Left lung (tissue), 14 donors: ENCODE results near the gene HSD17B14. TPM values are rescaled to one million over a fixed set of nuclear protein-coding genes. Genes with fewer than 3 reads are reported as not detected.
"Not testable (repeated sequence)": the region's sequence is repeated elsewhere in the genome, so short reads cannot be mapped to it uniquely, and the experiment has no call there.

Experiments used
- ATAC-seq: fragments of 200-7000 bp; cut with Tn5 transposase; one replicate; pipeline ENCODE4 v1.9.1; 2020; ENCODE audit warnings: moderate library complexity
- DNase-seq, 4 donors: peaks; one replicate each; pipeline ENCODE4 v3.0.0-alpha.2; 2013 to 2020
- H3K27ac ChIP-seq, 2 donors: fragments of 200-600 bp; sonication (generic) in 1 of 2; one replicate each; pipeline versions ENCODE4 v1.5.0 to v1.8.0; 2020 to 2021
- H3K27me3 ChIP-seq, 2 donors: fragments of 200-600 bp; sonication (generic) in 1 of 2; one replicate each; pipeline versions ENCODE4 v1.5.0 to v1.8.0; 2020 to 2021
- H3K36me3 ChIP-seq, 2 donors: fragments of 200-600 bp; sonication (generic) in 1 of 2; one replicate each; pipeline versions ENCODE4 v1.5.0 to v1.8.0; 2020 to 2021
- H3K4me1 ChIP-seq, 2 donors: fragments of 200-600 bp; one replicate each; pipeline ENCODE4 v1.8.0; 2021
- H3K4me3 ChIP-seq, 2 donors: fragments of 200-600 bp; sonication (generic) in 1 of 2; one replicate each; pipeline versions ENCODE4 v1.5.0 to v1.8.0; 2020 to 2021; ENCODE audit warnings: mild to moderate bottlenecking in 1 of 2
- H3K9me3 ChIP-seq, 2 donors: fragments of 200-600 bp; sonication (generic) in 1 of 2; one replicate each; pipeline versions ENCODE4 v1.5.0 to v1.8.0; 2020 to 2021
- CTCF ChIP-seq, 2 donors: fragments of 200-600 bp; sonication (generic) in 1 of 2; IDR thresholded peaks; one replicate each; pipeline versions ENCODE4 v1.5.0 to v1.8.0; 2021; ENCODE audit warnings: antibody characterized with exemption in 2 of 2
- intact Hi-C, 2 donors: fragments of 100-400 bp; cut with DNase I; formaldehyde crosslinking; loops; one replicate each; pipeline versions ENCODE4 v1.11.2 to v1.14.2; 2022
- long read RNA-seq, 12 donors: library from polyadenylated mRNA in 2 of 12; unstranded in 2 of 12; transcript quantifications; one replicate each; pipeline ENCODE4 v2.0.0 and lab custom pipeline, GENCODE V29; 2019 to 2026
- polyA plus RNA-seq, 6 donors: library from polyadenylated mRNA; unstranded; fragments of 120-200 nt; gene quantifications; one replicate each; pipeline ENCODE4 v1.2.1, GENCODE V29; 2013; ENCODE audit not compliant: insufficient read length in 6 of 6
- total RNA-seq, 2 donors: library from RNA; stranded (reverse); fragmentation: NEBNext Ultra II Directional; extraction: Animal tissue kit (Norgen Biotek cat#: 25700); gene quantifications; one replicate each; pipeline ENCODE4 v1.2.1, GENCODE V29; 2021
- donor health status: DM: no; HTN: yes; CAD: no.
- donor health status: DM: no; HTN: no; CAD: no.

HSD17B14 gene
- 10 to 100 TPM; 10.1 to 20.3 TPM for total RNA-seq
- polyA plus RNA-seq = 10 to 100 TPM in 1 of 6 donors, 1 to 10 TPM in 5; 6.7 to 10.9 (median 8.6) TPM
- long read RNA-seq, donor 1, transcript HSD17B14-201 (9 exons, 1,238 nt) = major isoform, 6 of 13 reads
- long read RNA-seq, donor 1, partial matches to known transcripts = 7 of 13 reads
- long read RNA-seq, donor 1, other reads (novel, unspliced or antisense) = 0 of 13 reads
- long read RNA-seq, donor 2, partial matches to known transcripts = 5 of 6 reads
- long read RNA-seq, donor 2, other reads (novel, unspliced or antisense) = 0 of 6 reads
- long read RNA-seq, donor 3, partial matches to known transcripts = 0 of 2 reads
- long read RNA-seq, donor 3, other reads (novel, unspliced or antisense) = 0 of 2 reads
- long read RNA-seq, donor 4, transcript HSD17B14-201 (9 exons, 1,238 nt) = major isoform, 28 of 38 reads
- long read RNA-seq, donor 4, partial matches to known transcripts = 0 of 38 reads
- long read RNA-seq, donor 4, other reads (novel, unspliced or antisense) = 10 of 38 reads
- long read RNA-seq, donor 5, partial matches to known transcripts = 0 of 4 reads
- long read RNA-seq, donor 5, other reads (novel, unspliced or antisense) = 0 of 4 reads
- long read RNA-seq, donor 6, transcript HSD17B14-201 (9 exons, 1,238 nt) = major isoform, 6 of 6 reads
- long read RNA-seq, donor 6, partial matches to known transcripts = 0 of 6 reads
- long read RNA-seq, donor 6, other reads (novel, unspliced or antisense) = 0 of 6 reads
- long read RNA-seq, donor 7 = 0 reads
- long read RNA-seq, donor 8, partial matches to known transcripts = 147 of 162 reads
- long read RNA-seq, donor 8, other reads (novel, unspliced or antisense) = 13 of 162 reads
- long read RNA-seq, donor 9, partial matches to known transcripts = 0 of 1 reads
- long read RNA-seq, donor 9, other reads (novel, unspliced or antisense) = 0 of 1 reads
- long read RNA-seq, donor 10, transcript HSD17B14-201 (9 exons, 1,238 nt) = major isoform, 11 of 22 reads
- long read RNA-seq, donor 10, partial matches to known transcripts = 2 of 22 reads
- long read RNA-seq, donor 10, other reads (novel, unspliced or antisense) = 9 of 22 reads
- long read RNA-seq, donor 11 = 0 reads
- long read RNA-seq, donor 12, transcript HSD17B14-201 (9 exons, 1,238 nt) = major isoform, 5 of 5 reads
- long read RNA-seq, donor 12, partial matches to known transcripts = 0 of 5 reads
- long read RNA-seq, donor 12, other reads (novel, unspliced or antisense) = 0 of 5 reads

DNA sequence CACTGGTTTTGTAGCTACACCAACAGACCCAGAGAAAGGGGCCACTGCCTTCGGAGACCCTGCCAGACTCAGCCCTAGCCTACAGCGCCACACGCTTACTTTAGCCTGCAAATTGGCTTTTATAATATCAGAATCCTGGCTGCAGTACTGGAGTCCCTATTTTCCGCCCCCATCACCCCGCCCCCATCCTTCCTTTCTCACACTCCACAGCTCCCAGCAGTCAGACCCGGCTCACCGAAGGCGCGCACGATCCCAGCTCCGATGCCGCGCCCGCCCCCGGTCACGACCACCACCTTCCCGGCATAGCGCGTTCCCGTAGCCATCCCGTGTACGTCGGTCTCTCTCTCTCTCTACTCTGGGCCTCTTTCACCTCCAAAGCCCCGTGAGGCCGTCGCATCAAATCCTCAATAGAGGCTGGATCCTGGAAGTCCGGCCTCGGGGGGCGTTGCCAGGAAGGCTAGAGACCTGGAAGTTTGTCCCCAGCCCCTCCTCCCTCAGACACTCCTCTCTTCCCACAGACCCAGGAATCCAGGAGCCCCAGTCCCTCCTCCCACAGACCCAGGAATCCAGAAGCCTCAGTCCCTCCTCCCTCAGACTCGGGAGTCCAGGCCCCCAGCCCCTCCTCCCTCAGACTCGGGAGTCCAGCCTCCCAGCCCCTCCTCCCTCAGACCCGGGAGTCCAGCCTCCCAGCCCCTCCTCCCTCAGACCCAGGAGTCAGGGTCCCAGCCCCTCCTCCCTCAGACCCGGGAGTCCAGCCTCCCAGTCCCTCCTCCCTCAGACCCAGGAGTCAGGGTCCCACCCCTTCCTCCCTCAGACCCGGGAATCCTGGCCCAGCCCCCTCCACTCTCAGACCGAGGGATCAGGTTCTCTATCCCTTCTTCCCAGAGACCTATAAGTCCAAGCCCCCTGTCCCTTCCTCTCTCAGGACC, at the start of gene HSD17B14:
Gene HSD17B14, minus strand, starts transcription at position 403 of the 929 bp plus-strand sequence. Its CDS starts 80 bp downstream, at position 323.
- Histone ChIP-seq H3K4me1 (peaks cover 0 to 17% of the 10 kb centered on the region in 2 donors), H3K4me3 (peak within 1 kb of the TSS; percentile 35 to 47), H3K27me3 (peaks cover 0 to 16% of the 10 kb centered on the region in 2 donors), H3K9me3 (no peaks in the 10 kb centered on the region), H3K36me3 (peaks cover 0 to 13% of the 10 kb centered on the region in 2 donors), H3K27ac (peak within 1 kb of the TSS; percentile 64 to 73)
- ATAC-seq = peak; percentile 49
- peak in 1 of 2 donors; percentile 4 for TF ChIP-seq CTCF (IDR thresholded peaks at IDR 0.05)
- DNase-seq = peak in 2 of 4 donors; percentile 53 to 80
- intact Hi-C loops = loop anchor here in 1 of 2 donors (5.0 kb wide), 1 partner anchor 44 kb away; no protein-coding TSS in a partner anchor

GRCh38 chr19:48883726-48884125, 47.4 kb upstream of the HSD17B14 start:
- no peak overlapping the region for H3K27ac ChIP-seq
- H3K4me3 ChIP-seq = no peak overlapping the region
- ATAC-seq (no peak), DNase-seq (no peak)
- peaks cover 0 to 18% of the 10 kb centered on the region in 2 donors for H3K4me1 ChIP-seq
- intact Hi-C loops = no loop called here
- no peak for TF ChIP-seq CTCF (IDR thresholded peaks at IDR 0.05)
- no peaks in the 10 kb centered on the region for H3K9me3 ChIP-seq
- H3K27me3 ChIP-seq = no peaks in the 10 kb centered on the region
- H3K36me3 ChIP-seq = peaks cover 0 to 7% of the 10 kb centered on the region in 2 donors

DNA sequence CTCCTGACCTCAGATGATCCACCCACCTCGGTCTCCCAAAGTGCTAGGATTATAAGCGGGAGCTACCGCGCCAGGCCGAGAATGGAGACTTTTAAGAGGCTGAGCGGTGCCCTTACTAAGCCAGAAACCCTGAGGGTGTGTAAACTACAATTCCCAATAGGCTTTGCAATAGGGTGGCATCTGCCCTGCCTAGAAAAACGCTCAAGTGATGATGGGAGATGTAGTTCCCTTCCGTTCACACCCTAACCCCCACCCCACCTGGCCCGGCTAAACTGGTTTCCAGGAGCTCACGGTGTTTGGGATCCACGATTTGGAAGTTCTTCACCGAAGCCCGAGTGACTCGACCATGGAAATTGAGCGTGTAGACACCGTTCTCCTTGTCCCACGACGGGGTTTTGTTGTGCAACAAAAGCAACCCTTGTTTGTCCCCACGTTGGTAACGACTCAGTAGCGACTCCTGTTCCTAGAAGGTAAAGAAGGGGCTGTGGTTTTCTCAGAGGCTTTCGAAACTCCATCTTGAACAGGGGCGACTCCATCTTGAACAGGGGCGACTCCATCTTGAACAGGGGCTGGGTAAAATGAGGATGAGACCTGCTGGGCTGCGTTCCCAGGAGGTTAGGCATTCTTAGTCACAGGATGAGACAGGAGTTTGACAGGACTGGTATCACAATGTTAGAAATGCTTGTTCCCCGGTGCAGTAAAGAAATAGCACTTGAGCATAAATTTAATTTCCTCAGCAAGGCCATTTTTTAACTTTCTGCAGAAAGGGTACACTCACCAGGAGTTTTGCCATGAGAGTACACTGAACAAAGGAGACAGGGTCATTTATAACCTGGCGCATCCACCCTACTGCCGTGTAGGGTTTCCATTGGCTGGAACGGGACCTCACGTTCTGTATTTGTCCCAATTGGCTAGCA, 45.7 kb upstream of the HSD17B14 start:
- DNase-seq (no peak), ATAC-seq (peak; percentile 57)
- no peaks in the 10 kb centered on the region for H3K27me3 ChIP-seq
- H3K36me3 ChIP-seq = peaks cover 0 to 24% of the 10 kb centered on the region in 2 donors
- H3K4me3 ChIP-seq = no peak overlapping the region
- H3K4me1 ChIP-seq = peaks cover 0 to 35% of the 10 kb centered on the region in 2 donors
- intact Hi-C loops = no loop called here
- peak overlapping the region in 1 of 2 donors; percentile 20 for H3K27ac ChIP-seq
- no peaks in the 10 kb centered on the region for H3K9me3 ChIP-seq
- no peak for TF ChIP-seq CTCF (IDR thresholded peaks at IDR 0.05)

- Histone ChIP-seq H3K36me3 (peaks cover 0 to 48% of the 10 kb centered on the region in 2 donors), H3K27ac (peak overlapping the region in 1 of 2 donors; percentile 99), H3K4me1 (peaks cover 15 to 55% of the 10 kb centered on the region in 2 donors)
- H3K4me3 ChIP-seq, DNase-seq, H3K27me3 ChIP-seq, intact Hi-C loops, H3K9me3 ChIP-seq, ATAC-seq: not testable (repeated sequence)
Measured at GRCh38 chr19:48879696-48880095, 43.4 kb upstream of the HSD17B14 start.
